ENCODE results near the gene ZNF79. TPM values are rescaled to one million over a fixed set of nuclear protein-coding genes. Genes with fewer than 3 reads are reported as not detected.

Gene ZNF79
- total and polyA plus RNA-seq, 9 of the 15 experiments (the other 6 are each of a cell fraction or from before 2014, with no cell fraction given): 0.62 to 7.0 (median 4.1) TPM

DNA sequence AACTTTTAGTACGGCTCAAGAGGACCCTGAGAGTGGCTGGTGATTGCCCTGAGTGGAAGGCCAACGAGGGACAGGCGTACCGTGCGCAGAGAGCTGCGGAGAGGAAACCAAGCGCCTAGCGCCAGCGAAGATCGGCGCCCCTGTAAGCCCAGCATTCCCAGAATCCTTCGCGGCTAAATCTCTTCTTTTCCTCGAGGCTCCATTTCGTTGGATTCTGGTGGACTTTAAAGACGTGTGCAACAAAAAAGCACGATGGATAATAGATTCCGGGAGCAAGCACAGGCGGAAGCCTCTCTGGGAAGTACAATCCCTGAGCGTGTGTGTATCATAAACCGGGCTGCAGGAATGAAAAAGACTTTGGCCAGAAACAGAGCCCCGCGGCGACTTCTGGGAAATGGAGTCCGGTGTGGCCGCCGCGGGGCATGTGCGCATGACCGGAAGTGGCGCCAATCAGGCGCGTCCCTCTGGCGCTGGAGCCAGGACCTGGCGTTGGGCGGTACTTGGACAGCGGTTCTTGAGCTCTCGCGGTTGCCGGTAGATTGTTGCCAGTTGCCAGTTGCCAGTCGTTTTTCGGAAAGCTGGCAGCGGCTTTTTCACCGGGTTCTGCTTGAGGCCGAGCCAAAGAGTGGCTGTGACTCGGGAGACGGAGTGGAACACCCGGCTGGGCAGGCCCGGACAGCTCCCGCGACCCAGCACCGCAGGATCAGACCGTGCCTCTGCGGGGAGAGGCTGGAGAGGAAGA lies at the start of gene ZNF79 (continued):
- TF ChIP-seq, protein P1, sequence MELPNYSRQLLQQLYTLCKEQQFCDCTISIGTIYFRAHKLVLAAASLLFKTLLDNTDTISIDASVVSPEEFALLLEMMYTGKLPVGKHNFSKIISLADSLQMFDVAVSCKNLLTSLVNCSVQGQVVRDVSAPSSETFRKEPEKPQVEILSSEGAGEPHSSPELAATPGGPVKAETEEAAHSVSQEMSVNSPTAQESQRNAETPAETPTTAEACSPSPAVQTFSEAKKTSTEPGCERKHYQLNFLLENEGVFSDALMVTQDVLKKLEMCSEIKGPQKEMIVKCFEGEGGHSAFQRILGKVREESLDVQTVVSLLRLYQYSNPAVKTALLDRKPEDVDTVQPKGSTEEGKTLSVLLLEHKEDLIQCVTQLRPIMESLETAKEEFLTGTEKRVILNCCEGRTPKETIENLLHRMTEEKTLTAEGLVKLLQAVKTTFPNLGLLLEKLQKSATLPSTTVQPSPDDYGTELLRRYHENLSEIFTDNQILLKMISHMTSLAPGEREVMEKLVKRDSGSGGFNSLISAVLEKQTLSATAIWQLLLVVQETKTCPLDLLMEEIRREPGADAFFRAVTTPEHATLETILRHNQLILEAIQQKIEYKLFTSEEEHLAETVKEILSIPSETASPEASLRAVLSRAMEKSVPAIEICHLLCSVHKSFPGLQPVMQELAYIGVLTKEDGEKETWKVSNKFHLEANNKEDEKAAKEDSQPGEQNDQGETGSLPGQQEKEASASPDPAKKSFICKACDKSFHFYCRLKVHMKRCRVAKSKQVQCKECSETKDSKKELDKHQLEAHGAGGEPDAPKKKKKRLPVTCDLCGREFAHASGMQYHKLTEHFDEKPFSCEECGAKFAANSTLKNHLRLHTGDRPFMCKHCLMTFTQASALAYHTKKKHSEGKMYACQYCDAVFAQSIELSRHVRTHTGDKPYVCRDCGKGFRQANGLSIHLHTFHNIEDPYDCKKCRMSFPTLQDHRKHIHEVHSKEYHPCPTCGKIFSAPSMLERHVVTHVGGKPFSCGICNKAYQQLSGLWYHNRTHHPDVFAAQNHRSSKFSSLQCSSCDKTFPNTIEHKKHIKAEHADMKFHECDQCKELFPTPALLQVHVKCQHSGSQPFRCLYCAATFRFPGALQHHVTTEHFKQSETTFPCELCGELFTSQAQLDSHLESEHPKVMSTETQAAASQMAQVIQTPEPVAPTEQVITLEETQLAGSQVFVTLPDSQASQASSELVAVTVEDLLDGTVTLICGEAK (IDR thresholded peaks at IDR 0.05): peak; percentile 92
- TF ChIP-seq, protein P1 (CRISPR knock-in tag; IDR thresholded peaks at IDR 0.05): no peak
- TF ChIP-seq, protein P2, sequence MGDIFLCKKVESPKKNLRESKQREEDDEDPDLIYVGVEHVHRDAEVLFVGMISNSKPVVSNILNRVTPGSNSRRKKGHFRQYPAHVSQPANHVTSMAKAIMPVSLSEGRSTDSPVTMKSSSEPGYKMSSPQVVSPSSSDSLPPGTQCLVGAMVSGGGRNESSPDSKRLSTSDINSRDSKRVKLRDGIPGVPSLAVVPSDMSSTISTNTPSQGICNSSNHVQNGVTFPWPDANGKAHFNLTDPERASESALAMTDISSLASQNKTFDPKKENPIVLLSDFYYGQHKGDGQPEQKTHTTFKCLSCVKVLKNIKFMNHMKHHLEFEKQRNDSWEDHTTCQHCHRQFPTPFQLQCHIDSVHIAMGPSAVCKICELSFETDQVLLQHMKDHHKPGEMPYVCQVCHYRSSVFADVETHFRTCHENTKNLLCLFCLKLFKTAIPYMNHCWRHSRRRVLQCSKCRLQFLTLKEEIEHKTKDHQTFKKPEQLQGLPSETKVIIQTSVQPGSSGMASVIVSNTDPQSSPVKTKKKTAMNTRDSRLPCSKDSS (IDR thresholded peaks at IDR 0.05; ENCODE audit: low read depth, partially characterized antibody): no peak
- TF ChIP-seq PTBP1 (IDR thresholded peaks at IDR 0.05; ENCODE audit: low read depth, low read length) (no peak), STAT5A (IDR thresholded peaks at IDR 0.05; ENCODE audit: borderline replicate concordance, low read length) (no peak), MAX (CRISPR knock-in tag; IDR thresholded peaks at IDR 0.05) (no peak), SNRNP70 (optimal IDR thresholded peaks at IDR 0.05; ENCODE audit: low read depth, low read length) (no peak), ZNF212 (CRISPR knock-in tag; IDR thresholded peaks at IDR 0.05) (no peak), POLR2A (conservative IDR thresholded peaks at IDR 0.05) (peak; percentile 90), ELF1 (tag; IDR thresholded peaks at IDR 0.05) (peak; percentile 79), SIN3B (IDR thresholded peaks at IDR 0.05; ENCODE audit: low read depth) (peak; percentile 87), DMBX1 (CRISPR knock-in tag; IDR thresholded peaks at IDR 0.05; ENCODE audit: borderline replicate concordance) (peak; percentile 7; the same call in 1 of the 2 replicates), CBX1 (IDR thresholded peaks at IDR 0.05; ENCODE audit: low read depth) (peak; percentile 46; the same call in 1 of the 2 replicates), ZNF324 (CRISPR knock-in tag; IDR thresholded peaks at IDR 0.05) (no peak), RCOR1 (IDR thresholded peaks at IDR 0.05; ENCODE audit: borderline replicate concordance in 1 of 2, low read depth in 2 of 2, low read length in 2 of 2) (no peak; a peak in 1 of 4 replicates), RAD21 (CRISPR knock-in tag; conservative IDR thresholded peaks at IDR 0.05 in 1 of 2, IDR thresholded peaks at IDR 0.05 in 1 of 2) (no peak), TEAD1 (CRISPR knock-in tag; IDR thresholded peaks at IDR 0.05) (no peak), TSC22D4 (tag; IDR thresholded peaks at IDR 0.05) (no peak)
